HG03520 (cell line): Measurements from ENCODE around the gene IFT122.
"Not testable (repeated sequence)": the region's sequence is repeated elsewhere in the genome, so short reads cannot be mapped to it uniquely, and the experiment has no call there.

Experiments
- ATAC-seq: cut with Tn5 transposase; IDR thresholded peaks from one replicate; pipeline ENCODE4 v1.9.1; 2021; ENCODE audit warnings: mild to moderate bottlenecking, moderate library complexity; ENCODE audit not compliant: unreplicated experiment

The IFT122 gene

DNA sequence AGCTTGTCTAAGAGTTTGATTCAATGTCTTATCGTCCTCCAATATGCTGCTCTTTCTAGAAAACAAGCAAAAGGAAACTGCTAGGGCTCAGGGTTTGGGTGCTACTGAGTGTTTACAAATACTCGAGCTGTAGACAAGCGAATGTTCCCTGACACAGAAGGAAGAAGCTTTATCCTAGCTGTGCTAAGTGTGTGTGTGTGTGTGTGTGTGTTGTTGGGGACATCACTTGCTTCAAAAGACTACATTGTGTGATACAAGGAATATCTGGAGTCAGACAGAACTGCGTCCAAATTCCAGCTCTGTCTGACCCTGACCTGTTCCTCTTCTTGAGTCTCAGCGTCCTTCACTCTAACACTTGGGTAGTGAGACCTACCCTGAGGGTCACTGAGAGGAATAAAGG lies 54.5 kb downstream of the IFT122 start:
- ATAC-seq = not testable (repeated sequence)

DNA sequence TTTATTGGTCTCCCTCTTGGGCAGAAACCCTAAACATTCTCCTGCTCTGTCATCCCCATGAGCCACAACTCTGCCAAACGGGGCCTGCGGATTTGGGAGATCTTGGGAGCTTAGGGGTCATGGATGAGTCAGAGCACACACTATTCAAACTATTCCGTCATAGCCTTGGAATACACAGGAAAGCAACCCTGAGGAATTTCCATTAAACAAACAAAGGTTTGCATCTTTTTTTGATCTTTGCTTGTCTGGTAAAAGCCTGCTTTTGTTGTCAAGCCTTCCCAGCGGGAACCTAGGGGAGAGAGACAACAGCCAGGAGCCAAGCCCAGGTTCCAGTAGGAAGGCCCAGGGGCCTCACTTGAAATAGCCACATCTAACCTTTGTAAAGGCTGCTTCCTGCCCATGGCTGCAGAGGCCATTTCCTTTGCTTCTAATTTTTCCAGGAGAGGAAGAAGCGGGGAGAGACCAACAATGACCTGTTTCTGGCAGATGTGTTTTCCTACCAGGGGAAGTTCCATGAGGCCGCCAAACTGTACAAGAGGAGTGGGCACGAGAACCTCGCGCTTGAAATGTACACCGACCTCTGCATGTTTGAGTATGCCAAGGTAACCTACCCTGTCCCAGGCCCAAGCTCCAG lies 55.1 kb downstream of the IFT122 start:
- not testable (repeated sequence) for ATAC-seq

DNA sequence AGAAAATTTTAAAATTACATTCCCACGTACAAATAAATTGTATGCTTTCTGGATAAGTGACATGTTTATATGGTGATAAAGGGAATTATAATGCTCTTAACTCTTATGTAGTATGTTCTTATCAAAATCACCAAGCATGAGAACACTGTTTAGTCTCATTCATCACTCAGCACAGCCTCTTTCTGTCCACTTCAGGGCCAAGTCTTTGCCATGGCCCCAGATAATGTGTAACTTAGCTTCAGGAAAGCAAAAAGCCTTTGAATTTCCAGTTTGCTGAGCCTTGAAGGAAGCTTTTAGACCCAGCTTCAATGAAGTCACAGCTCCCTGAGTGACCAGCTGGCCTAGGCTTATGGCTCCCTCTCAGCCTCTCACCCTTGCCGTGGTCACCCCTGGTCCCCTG lies 57.9 kb downstream of the IFT122 start:
- not testable (repeated sequence) for ATAC-seq

DNA sequence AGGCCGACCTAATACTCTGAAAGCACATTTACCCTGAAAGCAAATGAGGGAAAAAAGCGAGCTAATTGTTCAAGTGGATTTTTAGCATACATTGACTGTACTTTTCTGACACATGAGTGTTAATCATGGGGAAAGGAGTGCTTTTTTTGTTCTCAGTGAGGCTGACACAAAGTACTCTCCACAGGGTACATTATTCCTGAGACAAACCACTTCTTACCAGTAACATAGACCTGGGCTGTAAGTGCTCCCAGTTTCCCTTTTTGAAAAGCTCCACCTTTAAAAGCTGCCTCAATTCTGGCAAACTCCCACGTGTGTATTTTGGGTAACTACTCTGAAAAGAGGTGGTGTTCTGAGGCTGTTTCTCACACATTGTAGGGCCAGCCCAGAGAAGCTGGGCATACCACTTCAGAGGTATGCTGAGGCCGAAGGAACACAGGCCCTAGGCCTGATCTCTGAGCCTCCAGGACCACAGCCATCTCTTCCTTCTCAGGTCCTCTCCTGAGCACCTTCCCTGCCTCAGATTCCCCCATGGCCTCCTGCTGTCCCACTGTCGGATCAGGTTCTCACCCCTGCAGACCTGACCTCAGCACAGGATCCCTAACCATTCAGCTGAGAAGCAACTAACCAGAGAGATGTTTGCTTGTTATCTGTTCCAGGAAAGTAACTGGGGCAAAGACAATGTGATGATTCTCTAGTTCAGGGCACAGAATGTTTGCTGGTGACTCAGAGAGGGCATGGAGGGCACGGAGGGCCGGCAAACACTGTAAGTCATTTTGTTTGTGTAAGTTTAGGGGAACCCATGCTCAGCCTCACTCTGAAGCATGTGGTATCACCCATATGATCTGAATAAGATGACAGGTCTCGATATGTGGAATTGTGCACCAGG lies 58.8 kb downstream of the IFT122 start:
- ATAC-seq = not testable (repeated sequence)

DNA sequence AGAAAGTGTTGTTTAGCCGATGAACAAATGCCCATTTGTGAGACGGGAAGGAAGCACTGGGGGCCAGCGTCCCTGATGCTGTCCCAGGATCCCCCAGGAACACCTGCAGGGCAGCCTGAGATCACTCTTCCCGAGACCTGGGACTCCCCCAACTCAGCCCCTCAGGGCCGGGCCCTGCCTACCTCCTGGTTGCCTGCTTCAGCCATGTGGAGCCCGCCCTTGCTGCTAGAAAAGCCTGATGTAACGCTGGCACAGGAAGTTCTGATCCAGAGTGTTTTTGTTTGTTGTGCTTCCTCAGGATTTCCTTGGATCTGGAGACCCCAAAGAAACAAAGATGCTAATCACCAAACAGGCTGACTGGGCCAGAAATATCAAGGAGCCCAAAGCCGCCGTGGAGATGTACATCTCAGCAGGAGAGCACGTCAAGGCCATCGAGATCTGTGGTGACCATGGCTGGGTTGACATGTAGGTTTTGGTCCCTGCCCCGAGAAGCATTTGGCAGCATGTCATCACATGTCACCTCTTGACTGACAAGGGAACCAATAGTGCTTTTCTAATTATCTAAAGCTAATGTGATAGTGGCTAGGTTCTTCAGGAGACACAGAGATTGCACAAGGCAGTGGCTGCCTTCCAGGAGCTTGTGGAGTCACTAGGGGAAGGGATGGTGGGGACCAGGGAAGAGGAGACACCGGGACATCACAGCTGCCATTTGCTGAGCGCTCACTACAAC lies 59.7 kb downstream of the IFT122 start:
- ATAC-seq = not testable (repeated sequence)

DNA sequence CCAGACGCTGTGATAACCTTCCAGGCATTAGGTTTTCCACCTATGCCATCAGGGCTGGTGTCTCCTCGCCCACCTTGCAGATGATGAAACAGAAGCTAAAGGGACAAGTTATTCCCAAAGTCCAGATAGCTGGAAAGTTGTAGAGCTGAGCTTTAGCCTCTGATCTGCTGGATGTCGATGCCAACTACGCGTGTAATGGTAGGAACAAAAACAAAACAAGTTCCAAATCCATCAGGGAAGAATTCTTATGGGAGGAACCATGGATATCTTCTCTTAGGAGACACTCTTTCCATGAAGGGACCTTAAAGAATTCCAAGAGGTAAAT lies 60.3 kb downstream of the IFT122 start:
- no peak for ATAC-seq

DNA sequence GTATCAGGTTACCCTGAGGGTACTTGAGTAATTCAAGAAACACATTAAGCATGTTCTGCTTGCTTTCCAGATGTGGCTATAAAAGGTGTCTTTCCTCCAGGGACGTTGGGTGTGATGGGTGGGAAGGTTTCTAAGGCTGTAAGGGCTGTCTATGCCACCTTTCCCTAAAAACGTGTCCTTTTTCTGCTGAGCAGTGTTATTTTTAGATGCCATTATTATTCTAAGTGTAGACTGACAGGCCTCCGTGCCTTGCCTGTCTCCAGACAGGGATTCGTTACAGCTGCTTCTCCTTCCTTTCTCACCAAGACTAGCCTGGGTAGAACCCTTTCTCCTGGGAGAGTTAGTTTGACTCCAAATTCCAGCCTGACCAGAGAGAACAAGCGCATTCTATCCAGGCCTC lies 61.6 kb downstream of the IFT122 start:
- ATAC-seq = no peak

DNA sequence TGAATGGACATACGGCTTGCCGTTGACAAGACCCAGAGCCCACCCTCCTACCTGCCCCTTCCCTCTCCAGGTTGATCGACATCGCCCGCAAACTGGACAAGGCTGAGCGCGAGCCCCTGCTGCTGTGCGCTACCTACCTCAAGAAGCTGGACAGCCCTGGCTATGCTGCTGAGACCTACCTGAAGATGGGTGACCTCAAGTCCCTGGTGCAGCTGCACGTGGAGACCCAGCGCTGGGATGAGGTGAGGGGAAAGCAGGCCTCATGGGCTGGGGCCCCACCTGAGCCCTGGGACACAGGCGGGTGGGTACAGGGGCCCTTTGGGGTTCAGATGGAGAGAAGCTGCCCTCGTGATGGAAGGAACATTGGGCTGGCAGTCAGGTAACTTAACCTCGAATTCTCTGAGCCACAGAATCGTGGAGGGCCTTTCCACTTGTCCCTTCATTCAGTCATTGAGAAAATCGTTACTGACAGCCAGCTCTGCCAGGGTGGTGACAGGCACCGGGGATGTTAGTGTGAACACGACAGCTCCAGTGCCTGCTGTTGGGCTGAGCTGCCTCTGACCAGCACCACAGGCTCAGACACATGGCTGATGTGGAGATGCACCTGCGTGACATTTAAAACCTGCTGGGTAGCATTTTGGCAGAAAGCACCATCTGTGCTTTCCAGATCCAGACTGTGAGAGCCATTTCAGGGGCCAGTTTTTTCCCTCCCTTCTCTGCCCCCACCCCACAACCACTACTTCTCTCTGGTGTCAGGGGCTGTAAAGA lies 62.8 kb downstream of the IFT122 start:
- no peak for ATAC-seq

DNA sequence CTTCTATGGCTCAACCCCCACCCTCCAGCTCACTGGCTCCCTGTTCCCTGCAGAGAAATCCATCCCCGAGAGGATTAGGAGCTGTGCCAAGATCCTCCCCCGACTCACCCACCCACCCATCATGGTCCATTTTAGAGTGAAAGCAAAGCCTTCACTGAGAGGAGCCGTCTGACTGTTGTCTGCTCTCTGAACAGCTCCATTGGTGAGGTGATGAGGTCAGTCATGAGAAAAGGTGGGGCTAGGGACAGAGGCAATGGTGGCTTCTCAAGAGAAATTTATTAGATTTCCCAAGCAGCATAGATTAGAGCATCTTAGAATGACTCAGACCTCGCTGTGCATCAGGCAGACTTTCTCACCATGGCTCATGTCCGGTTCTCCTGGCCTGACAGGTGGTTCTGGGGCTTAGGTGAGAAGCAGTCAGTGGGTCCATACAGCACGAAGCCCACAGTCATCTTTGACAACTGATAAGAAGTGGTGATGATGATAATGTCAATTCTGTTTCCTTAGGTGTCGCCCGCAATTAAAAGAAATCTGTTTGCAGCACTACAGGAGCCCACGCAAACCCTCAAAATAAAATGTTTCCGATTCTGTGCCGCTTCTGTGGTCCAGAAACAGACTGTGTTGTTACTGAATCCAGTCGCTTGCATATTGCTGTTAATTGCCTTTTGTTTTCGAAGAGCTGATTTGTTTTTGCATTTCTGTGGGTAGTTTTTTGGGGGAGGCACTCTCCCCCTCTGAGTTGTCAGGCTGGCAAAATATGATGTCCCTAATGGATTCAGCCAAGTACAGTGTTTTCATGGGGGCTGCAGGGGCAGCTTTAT lies 63.7 kb downstream of the IFT122 start:
- ATAC-seq = no peak

DNA sequence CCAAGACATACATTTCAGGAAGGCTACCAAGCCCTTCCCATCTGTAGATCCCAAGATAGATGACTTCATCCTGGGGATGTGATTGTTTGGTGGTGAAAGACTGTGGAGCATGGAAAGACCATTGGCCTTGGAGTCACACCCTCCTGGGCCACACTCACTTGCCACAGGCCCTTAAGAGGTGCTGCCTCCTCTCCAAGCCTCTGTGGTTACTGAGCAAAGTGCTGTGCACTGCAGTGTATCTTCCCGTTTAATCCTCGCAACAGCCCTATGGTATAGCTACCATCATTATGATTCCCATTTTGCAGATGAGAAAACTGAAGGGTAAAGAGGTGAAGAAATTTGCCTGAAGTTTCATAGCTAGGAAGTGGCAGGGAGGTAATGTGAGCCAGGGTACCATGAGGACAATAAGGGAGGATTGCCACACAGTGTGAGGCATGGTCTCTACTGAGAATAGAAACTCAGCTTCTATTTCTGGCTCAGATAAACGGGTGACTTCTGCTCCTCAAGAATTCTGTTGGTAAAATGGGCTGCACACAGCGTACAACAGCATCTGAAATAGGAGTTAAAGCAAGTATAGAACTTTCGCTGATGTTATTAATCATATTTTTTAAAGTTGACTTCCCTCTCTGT lies 64.6 kb downstream of the IFT122 start:
- no peak for ATAC-seq

DNA sequence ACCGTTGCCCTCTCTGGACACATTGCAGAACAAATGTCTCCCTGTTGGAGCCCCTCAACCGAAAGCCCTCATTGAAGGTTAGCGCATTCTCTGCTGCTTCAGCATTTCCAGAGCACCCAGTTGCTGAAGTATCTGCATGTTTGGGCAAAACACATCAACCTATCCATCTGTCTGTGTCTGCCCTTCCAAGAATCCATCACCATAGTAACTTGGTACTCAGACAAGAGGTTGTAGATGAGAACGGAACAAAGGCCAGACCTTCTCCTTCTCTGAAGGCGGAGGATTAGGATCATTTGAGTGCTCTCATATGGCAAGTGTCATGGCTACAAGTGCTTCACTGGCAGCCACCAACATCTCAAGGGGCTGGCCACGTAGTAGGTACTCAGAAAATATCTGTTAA lies 65.3 kb downstream of the IFT122 start:
- ATAC-seq = no peak

DNA sequence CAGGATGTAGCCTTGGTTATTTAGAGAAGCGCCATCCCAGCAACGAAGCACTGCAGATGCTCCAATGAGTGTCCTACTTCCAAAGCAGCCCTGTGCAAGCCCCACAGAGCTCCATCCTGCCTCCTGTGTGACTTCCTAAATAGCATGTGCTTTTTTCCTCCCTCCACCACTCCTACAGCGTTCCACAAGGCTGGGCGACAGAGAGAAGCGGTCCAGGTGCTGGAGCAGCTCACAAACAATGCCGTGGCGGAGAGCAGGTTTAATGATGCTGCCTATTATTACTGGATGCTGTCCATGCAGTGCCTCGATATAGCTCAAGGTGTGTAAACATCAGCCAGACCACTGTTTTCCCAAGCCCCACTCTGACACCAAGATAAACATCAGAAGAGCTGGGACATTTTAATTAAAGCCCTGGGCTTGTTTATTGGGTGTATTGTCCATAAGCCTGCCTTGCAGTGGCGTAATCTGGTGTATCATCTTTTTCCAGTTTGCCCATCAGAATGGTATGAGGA lies 66.3 kb downstream of the IFT122 start:
- ATAC-seq = no peak

DNA sequence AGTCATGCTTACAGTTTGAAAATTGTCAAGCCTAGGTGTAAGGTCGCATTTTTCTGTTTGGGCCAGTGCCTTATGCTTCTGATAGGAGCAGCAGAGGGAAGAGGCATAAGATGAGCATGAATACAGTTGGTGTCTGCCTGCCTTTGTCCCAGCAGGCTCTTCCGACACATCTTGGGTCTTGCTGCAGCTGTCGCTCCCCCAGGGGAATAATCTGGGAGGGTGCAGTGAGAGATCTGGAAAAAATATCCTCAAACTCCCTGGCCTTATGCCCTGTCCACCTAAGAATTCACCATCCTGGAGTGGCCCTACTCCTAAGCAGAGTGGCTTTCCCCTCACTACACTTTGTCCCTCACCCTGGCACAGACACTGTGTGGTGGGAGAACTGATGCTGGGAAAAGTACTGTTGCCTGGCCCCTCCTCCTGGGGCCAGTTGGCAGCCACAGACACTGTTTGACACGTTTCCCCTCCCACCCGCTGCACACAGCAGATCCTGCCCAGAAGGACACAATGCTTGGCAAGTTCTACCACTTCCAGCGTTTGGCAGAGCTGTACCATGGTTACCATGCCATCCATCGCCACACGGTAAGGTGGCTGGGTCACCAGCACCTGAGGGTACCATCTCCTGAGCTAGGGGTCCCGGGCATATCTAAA lies 67.3 kb downstream of the IFT122 start:
- ATAC-seq = no peak

DNA sequence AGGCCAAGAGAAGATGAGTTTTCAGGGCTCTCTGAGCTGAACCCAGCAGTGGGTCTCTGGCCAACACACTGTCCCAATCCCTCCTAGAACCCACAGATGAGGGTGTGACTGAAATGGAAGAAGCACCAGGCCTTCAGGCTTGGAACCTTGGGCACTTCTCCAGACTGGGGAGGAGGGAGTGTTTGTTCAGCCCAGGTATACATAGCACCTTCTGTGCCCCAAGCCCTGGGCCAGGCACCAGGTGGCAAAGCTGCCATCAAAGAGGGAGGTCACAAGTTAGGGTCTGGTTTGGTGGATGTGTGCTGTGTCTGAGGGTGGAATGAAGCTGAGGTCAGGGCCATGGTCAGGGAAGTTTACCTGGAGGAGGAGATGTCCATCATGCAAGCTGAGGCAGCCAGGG lies 72.6 kb downstream of the IFT122 start:
- ATAC-seq = no peak

DNA sequence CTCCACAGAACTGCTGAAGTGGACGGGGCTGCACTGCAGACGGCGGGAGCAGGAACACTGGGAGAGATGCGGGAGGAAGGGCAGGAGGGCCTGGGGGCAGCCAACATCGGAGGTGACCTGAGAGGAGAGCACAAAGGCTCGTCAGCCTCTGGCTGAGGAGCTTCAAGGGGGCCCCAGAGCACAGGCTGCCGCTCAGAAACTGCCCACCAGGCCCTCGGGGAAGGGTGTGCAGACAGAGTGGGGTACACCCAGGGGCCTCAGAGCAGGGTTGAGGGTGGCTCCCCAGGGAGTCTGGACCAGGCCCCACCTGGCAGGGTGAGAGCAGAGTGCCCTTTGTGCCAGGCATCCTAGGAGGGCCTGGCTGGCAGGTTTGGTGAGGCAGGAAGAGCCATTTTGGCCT lies 73.7 kb downstream of the IFT122 start:
- no peak for ATAC-seq

DNA sequence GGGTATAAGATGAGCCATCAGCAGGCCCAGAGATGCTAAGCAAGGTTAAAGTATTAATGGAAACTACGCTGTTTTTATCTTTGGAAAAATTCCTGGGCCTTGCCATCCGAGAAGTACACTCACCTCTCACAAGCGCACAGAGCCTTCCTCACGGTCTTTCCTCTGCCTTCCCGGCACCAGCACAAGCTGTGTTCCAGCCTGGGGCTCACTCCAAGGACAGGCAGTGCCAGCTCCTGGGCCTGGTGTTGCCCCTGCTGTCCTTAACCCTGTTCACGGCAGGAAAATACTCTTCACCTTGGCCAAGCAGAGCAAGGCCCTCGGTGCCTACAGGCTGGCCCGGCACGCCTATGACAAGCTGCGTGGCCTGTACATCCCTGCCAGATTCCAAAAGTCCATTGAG lies 74.1 kb downstream of the IFT122 start:
- ATAC-seq = no peak

DNA sequence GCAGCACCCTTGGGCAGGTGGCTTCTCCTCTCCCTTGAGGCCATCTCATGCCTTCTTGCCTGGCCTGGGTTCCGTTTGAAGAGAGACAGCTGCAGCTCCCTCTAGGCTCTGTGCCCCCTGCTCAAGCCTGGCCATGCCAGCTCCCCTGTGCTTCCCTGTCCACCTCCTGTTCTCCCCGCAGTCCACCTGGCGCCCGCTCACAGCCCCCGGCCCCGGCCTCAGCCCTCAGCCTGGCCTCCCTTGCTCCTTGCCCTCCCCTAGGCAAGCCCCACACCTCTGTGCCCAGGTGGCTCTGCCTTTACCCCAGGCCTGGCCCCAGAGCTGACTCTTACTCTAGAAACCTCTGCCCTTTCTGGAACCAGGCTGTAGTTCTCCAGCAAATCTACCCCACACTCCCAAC lies 74.5 kb downstream of the IFT122 start:
- ATAC-seq = no peak

DNA sequence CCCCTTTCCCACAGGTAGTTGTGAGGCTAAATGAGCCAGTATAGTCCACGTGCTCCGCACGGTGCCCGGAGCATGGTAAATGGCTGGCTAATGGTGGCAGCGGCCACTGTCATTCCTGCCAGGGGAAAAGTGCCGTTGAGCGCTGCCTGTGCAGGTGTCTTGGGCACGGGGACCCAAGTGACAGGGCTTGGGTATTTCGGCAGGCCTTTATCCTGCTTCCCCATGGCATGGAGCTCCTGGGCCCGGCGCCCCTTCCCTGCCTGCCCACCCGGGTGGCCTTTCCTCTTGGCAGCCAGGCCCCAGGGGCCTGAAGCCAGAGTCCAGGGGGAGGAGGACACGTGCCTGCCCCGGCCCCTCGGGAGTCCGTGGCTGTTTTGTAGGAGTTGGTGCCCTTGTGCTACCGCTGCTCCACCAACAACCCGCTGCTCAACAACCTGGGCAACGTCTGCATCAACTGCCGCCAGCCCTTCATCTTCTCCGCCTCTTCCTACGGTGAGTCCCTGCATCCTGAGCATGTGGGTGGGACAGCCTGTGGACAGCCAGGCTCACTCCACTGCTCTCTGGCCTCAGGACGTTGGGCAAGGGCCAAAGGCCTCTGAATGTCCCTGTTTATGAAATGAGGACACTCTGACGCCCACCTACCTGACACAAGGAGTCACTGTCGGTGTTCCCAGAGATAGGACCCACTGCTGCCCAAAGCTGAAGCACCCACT lies 75.2 kb downstream of the IFT122 start:
- not testable (repeated sequence) for ATAC-seq
